Stimulated activated naive CD8-positive, alpha-beta T cell treated with anti-CD3 and anti-CD28 coated beads, Interleukin-15, Interleukin-2, amounts not matched to agents 100 ng/mL and 50 ng/mL, for 24 hours (primary cell): ENCODE measurements around the gene PLCB4.
A peak's percentile ranks its signal among the peaks of the same experiment; 100 is the strongest.
"Not testable (repeated sequence)": the region's sequence is repeated elsewhere in the genome, so short reads cannot be mapped to it uniquely, and the experiment has no call there.

ENCODE experiments used
- H3K27ac Mint-ChIP-seq: one replicate; pipeline ENCODE4 v1.8.0; 2021; ENCODE audit warnings: mild to moderate bottlenecking, mixed read lengths
- H3K27me3 Mint-ChIP-seq: one replicate; pipeline ENCODE4 v1.8.0; 2021; ENCODE audit warnings: mixed read lengths
- H3K36me3 Mint-ChIP-seq: one replicate; pipeline ENCODE4 v1.8.0; 2021; ENCODE audit warnings: low read depth, mixed read lengths
- H3K4me1 Mint-ChIP-seq: one replicate; pipeline ENCODE4 v1.8.0; 2021; ENCODE audit warnings: low read depth, mixed read lengths
- H3K4me3 Mint-ChIP-seq: one replicate; pipeline ENCODE4 v1.8.0; 2021; ENCODE audit warnings: mild to moderate bottlenecking, mixed read lengths
- H3K9me3 Mint-ChIP-seq: one replicate; pipeline ENCODE4 v1.8.0; 2021; ENCODE audit warnings: mixed read lengths

PLCB4 gene

DNA sequence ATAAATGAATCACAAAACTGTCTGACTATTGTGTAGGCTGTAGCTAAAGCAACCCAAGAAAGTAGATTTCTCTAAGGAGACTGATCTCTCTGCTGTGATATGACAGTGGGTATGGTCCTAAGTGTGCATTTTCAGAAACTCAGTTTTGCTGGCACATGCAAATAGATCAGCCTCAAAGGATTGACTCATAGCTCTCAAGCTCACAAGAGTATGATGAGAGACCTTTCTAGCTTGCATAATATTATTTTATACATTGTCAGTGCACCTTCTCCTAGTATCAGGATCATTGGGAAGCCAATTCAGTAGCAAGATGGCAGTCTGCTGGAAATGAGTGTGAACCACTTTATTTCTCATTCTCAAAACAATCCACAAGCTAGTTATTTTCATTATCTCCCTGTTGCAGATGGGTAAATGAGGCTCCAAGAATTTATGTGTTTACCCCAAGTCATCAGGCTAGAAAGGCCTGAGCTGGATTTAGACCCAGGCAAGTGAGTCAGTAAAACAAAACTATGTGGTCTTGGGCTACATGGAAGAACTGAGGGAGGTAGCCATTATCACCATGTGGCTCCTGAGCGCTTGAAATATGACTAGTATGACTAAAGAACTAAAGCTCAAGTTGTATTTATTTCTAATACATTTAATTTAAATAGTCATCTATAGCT, 27.9 kb upstream of the PLCB4 start:
- Mint-ChIP-seq H3K27me3 (no peaks in the 10 kb centered on the region), H3K9me3 (peaks cover 7% of the 10 kb centered on the region), H3K27ac (no peak overlapping the region), H3K36me3 (no peaks in the 10 kb centered on the region), H3K4me1 (no peaks in the 10 kb centered on the region), H3K4me3 (no peak overlapping the region)

DNA sequence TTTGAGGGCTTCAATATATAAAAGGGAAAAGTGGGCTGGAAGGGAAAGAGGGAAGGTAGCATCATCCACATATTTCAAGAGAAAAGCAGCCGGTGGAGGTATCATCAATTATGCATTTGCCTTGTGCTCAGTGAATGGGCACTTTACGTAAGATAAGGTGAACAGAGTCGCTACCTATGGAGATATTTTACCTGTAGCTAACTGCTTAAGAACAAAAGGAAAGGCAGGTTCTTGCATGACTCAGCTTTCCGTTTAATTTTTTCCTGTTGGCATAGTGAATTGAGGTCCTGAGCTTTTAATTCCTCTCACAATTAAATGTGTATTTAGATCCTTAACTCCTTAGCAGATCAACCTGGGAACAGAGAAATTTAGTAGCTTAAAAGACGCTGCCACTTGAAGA, 25.5 kb upstream of the PLCB4 start:
- no peak overlapping the region for H3K27ac Mint-ChIP-seq
- H3K9me3 Mint-ChIP-seq = peaks cover 5% of the 10 kb centered on the region
- H3K4me3 Mint-ChIP-seq = no peak overlapping the region
- H3K27me3 Mint-ChIP-seq = no peaks in the 10 kb centered on the region
- no peaks in the 10 kb centered on the region for H3K4me1 Mint-ChIP-seq
- no peaks in the 10 kb centered on the region for H3K36me3 Mint-ChIP-seq

GRCh38 chr20:9047928-9048327, 21.0 kb upstream of the PLCB4 start:
- H3K27me3 Mint-ChIP-seq, H3K27ac Mint-ChIP-seq, H3K4me3 Mint-ChIP-seq, H3K4me1 Mint-ChIP-seq, H3K36me3 Mint-ChIP-seq: not testable (repeated sequence)
- H3K9me3 Mint-ChIP-seq = peaks cover 11% of the 10 kb centered on the region

DNA sequence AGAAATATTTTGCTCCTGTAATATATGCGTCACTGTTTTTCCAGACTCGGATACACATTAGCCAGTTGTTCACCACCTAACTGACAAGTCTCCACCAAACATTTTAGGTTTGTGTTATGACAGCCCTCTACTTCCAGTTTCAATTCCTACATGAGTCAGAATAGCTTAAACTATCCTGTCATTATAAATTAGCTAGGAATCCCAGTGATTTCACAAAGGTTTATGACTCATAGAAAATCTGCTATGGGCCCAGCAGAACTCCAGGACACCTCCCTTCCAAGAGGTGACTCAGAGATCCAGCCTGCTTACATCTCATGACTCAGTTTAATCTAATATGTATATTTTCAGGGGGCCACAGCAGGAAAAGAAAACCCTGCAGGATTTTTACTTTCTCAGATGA, 17.4 kb upstream of the PLCB4 start:
- Mint-ChIP-seq H3K36me3 (no peaks in the 10 kb centered on the region), H3K4me1 (no peaks in the 10 kb centered on the region), H3K27ac (no peak overlapping the region), H3K4me3 (no peak overlapping the region), H3K27me3 (no peaks in the 10 kb centered on the region), H3K9me3 (peaks cover 11% of the 10 kb centered on the region)

GRCh38 chr20:9052136-9052535, 16.8 kb upstream of the PLCB4 start:
- H3K4me1 Mint-ChIP-seq = no peaks in the 10 kb centered on the region
- no peaks in the 10 kb centered on the region for H3K36me3 Mint-ChIP-seq
- peaks cover 11% of the 10 kb centered on the region for H3K9me3 Mint-ChIP-seq
- no peak overlapping the region for H3K4me3 Mint-ChIP-seq
- H3K27ac Mint-ChIP-seq = no peak overlapping the region
- no peaks in the 10 kb centered on the region for H3K27me3 Mint-ChIP-seq

- peaks cover 8% of the 10 kb centered on the region for H3K9me3 Mint-ChIP-seq
- H3K36me3 Mint-ChIP-seq = no peaks in the 10 kb centered on the region
- no peak overlapping the region for H3K4me3 Mint-ChIP-seq
- H3K27me3 Mint-ChIP-seq = no peaks in the 10 kb centered on the region
- peak overlapping the region; percentile 9 for H3K27ac Mint-ChIP-seq
- H3K4me1 Mint-ChIP-seq = no peaks in the 10 kb centered on the region
Measured at GRCh38 chr20:9053108-9053507, 15.8 kb upstream of the PLCB4 start.

DNA sequence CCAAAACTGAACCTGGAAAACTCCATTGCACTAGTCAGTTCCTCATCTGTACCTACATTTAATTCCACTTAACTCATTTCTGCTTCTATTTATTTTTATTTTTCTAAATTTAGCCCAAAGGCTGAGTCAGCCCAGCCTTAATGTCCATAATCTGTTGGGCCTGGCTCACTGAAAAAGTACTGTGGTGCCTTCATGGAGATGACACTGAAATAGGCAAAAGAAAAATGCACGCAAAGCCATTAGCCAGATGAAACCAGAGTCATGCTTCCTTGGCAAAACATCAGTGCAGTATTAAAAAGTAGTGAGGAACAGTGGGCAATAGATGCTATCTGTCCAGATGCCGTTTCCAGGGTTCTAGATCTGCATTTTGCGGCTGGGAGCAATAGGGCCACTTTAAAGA, 14.7 kb upstream of the PLCB4 start:
- Mint-ChIP-seq H3K27me3 (no peaks in the 10 kb centered on the region), H3K9me3 (peaks cover 3% of the 10 kb centered on the region), H3K4me1 (no peaks in the 10 kb centered on the region), H3K27ac (no peak overlapping the region), H3K4me3 (no peak overlapping the region), H3K36me3 (no peaks in the 10 kb centered on the region)

DNA sequence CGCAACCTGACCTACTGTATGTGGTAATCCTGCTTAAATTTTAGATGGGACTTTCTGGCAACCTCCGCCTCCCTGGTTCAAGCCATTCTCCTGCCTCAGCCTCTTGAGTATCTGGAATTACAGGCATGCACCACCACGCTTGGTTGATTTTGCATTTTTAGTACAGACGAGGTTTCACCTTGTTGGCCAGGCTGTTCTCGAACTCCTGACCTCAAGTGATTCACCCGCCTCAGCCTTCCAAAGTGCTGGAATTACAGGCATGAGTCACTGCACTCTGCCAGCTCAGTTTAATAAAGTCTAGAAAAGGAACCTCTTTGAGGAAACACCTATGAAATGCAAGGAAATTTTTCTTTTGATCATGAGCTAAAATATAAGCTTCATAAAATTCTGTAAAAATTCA, 9.0 kb upstream of the PLCB4 start:
- Mint-ChIP-seq H3K9me3 (peaks cover 7% of the 10 kb centered on the region), H3K27ac (no peak overlapping the region), H3K4me3 (no peak overlapping the region), H3K36me3 (no peaks in the 10 kb centered on the region), H3K27me3 (no peaks in the 10 kb centered on the region), H3K4me1 (no peaks in the 10 kb centered on the region)

GRCh38 chr20:9061434-9061833, 7.5 kb upstream of the PLCB4 start:
- peaks cover under 1% of the 10 kb centered on the region for H3K27me3 Mint-ChIP-seq
- no peak overlapping the region for H3K27ac Mint-ChIP-seq
- H3K9me3 Mint-ChIP-seq = peaks cover 7% of the 10 kb centered on the region
- no peak overlapping the region for H3K4me3 Mint-ChIP-seq
- H3K36me3 Mint-ChIP-seq = no peaks in the 10 kb centered on the region
- no peaks in the 10 kb centered on the region for H3K4me1 Mint-ChIP-seq

- H3K4me1 Mint-ChIP-seq = no peaks in the 10 kb centered on the region
- H3K27me3 Mint-ChIP-seq = peaks cover 4% of the 10 kb centered on the region
- H3K4me3 Mint-ChIP-seq = no peak overlapping the region
- no peak overlapping the region for H3K27ac Mint-ChIP-seq
- no peaks in the 10 kb centered on the region for H3K36me3 Mint-ChIP-seq
- peaks cover 7% of the 10 kb centered on the region for H3K9me3 Mint-ChIP-seq
Measured at GRCh38 chr20:9062066-9062465, 6.8 kb upstream of the PLCB4 start.

GRCh38 chr20:9066191-9066590, 2.7 kb upstream of the PLCB4 start:
- peaks cover 4% of the 10 kb centered on the region for H3K36me3 Mint-ChIP-seq
- no peak overlapping the region for H3K27ac Mint-ChIP-seq
- H3K4me3 Mint-ChIP-seq = no peak overlapping the region
- H3K4me1 Mint-ChIP-seq = peaks cover 4% of the 10 kb centered on the region
- peaks cover 7% of the 10 kb centered on the region for H3K9me3 Mint-ChIP-seq
- H3K27me3 Mint-ChIP-seq = peaks cover 30% of the 10 kb centered on the region

DNA sequence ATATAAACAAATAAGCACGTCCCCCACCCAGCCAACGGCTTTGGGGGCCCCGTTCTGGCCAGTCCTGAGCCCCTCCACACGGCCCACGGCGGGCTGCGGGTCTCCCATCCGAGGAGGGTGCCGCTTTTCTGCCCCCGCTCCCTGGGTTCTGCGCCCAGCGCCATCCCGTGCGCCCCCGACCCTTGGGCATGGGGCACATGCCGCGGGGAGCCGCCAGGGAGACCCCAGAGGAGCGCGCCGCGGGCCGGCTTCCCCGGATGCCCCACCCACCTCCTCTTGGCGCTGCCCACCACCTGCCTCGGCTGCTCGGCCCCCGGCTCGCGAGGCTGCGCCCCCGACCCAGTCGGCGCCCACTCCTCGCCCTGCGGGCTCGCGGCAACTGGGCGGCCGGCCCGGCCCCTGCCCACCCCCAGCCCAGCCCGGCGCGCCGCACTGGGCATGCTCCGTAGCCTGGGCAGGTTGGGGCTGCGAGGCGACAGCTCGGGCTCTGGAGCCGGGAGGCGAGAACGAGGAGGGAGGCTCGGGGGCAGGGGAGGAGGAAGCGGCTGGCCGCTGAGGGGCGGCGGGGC, 570 bp upstream of the PLCB4 start:
- peaks cover 7% of the 10 kb centered on the region for H3K9me3 Mint-ChIP-seq
- peaks cover 34% of the 10 kb centered on the region for H3K27me3 Mint-ChIP-seq
- H3K4me3 Mint-ChIP-seq = no peak overlapping the region
- peaks cover 4% of the 10 kb centered on the region for H3K36me3 Mint-ChIP-seq
- H3K27ac Mint-ChIP-seq = no peak overlapping the region
- H3K4me1 Mint-ChIP-seq = peaks cover 4% of the 10 kb centered on the region

DNA sequence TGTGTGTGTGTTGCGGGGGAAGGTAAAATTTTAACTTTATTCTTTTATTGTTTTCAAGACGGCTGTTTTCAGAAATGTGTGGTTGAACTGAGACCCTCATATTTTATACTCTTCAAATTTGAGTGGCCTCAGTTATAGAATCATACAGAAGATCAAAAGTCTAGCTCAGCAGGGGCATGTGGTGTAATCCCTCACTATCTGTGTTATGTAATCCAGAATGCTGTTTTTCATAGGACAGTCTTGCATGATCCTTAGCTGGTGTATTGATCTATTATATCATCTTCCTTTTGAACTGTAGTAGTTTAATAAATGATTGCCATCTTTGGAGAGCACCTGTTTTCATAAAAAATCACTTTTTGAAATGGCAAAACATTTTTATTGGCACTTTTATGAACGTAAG, 1.4 kb downstream of the PLCB4 start:
- Mint-ChIP-seq H3K4me1 (peaks cover 4% of the 10 kb centered on the region), H3K9me3 (no peaks in the 10 kb centered on the region), H3K27ac (no peak overlapping the region), H3K36me3 (peaks cover 4% of the 10 kb centered on the region), H3K4me3 (no peak overlapping the region), H3K27me3 (peaks cover 34% of the 10 kb centered on the region)

GRCh38 chr20:9071976-9072726, 3.3 kb downstream of the PLCB4 start:
- no peaks in the 10 kb centered on the region for H3K9me3 Mint-ChIP-seq
- no peak overlapping the region for H3K4me3 Mint-ChIP-seq
- peaks cover 28% of the 10 kb centered on the region for H3K27me3 Mint-ChIP-seq
- no peak overlapping the region for H3K27ac Mint-ChIP-seq
- H3K36me3 Mint-ChIP-seq = peaks cover 4% of the 10 kb centered on the region
- peaks cover 4% of the 10 kb centered on the region for H3K4me1 Mint-ChIP-seq

DNA sequence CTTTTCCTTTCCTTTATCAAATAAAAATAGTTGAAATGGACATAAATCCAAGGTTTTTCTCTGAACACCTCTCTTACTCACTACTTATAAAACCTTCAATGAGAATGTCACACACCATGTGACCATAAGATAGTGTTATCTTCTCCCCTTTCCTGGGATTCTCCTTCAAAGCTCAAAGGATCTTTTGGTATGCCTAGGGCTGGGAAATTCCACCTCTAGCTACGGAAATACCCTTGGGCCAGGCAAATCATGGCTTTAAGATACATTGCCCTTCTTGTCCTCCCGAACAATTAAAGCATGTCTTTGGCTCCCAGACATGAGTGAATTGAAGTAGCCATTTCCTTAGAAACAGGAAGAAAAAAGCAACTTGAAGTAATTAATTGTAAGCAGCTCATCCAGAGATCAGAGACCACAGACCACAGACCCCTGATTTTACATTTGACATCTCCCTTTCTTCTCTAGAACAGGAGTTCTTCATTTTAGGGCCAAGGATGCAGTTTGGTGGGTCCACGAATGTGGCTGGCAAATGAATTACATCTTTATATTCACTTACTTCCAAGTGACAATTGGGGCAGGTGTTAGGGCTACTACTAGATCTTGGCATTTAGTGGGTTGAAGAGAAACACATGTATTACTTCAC, 4.1 kb downstream of the PLCB4 start:
- Mint-ChIP-seq H3K4me3 (no peak overlapping the region), H3K36me3 (peaks cover 4% of the 10 kb centered on the region), H3K27ac (no peak overlapping the region), H3K4me1 (peaks cover 4% of the 10 kb centered on the region), H3K27me3 (peaks cover 24% of the 10 kb centered on the region), H3K9me3 (no peaks in the 10 kb centered on the region)
